Measurements from ENCODE around the gene CDR2. TPM values are rescaled to one million over a fixed set of nuclear protein-coding genes. Genes with fewer than 3 reads are reported as not detected.

Gene CDR2
- total RNA-seq, 1 donor from 2014 or later, result 6.7 TPM

GRCh38 chr16:22311520-22311919 lies 62.9 kb downstream of the CDR2 start:
- Mint-ChIP-seq H3K4me3 (no peak overlapping the region), H3K27me3 (no peaks in the 10 kb centered on the region), H3K4me1 (no peaks in the 10 kb centered on the region), H3K9me3 (no peaks in the 10 kb centered on the region), H3K27ac (no peak overlapping the region), H3K36me3 (ENCODE audit: low read depth) (peaks cover 86% of the 10 kb centered on the region)
- DNase-seq, result no peak
- no peak for TF ChIP-seq CTCF (IDR thresholded peaks at IDR 0.05)
- intact Hi-C loops (cut with micrococcal nuclease), result no loop called here
- POLR2A ChIA-PET, result no interaction called here
- ATAC-seq (ENCODE audit: low read depth), result no peak
- CTCF ChIA-PET, result interaction anchor here (0.9 kb wide), 1 partner anchor 9 kb away, joined by 3 read pairs; no protein-coding TSS in a partner anchor

GRCh38 chr16:22308824-22309520 lies 65.4 kb downstream of the CDR2 start:
- H3K4me3 Mint-ChIP-seq, result no peak overlapping the region
- no peaks in the 10 kb centered on the region for H3K4me1 Mint-ChIP-seq
- no peak for DNase-seq
- no peaks in the 10 kb centered on the region for H3K9me3 Mint-ChIP-seq
- CTCF ChIA-PET, result interaction anchor here (1.3 kb wide), 1 partner anchor 9 kb away, joined by 3 read pairs; no protein-coding TSS in a partner anchor
- intact Hi-C loops (cut with micrococcal nuclease), result no loop called here
- POLR2A ChIA-PET, result no interaction called here
- peaks cover 91% of the 10 kb centered on the region for H3K36me3 Mint-ChIP-seq (ENCODE audit: low read depth)
- no peaks in the 10 kb centered on the region for H3K27me3 Mint-ChIP-seq
- no peak for TF ChIP-seq CTCF (IDR thresholded peaks at IDR 0.05)
- H3K27ac Mint-ChIP-seq, result no peak overlapping the region
- no peak for ATAC-seq (ENCODE audit: low read depth)

- DNase-seq (no peak), ATAC-seq (ENCODE audit: low read depth) (no peak)
- peaks cover 89% of the 10 kb centered on the region for H3K36me3 Mint-ChIP-seq (ENCODE audit: low read depth)
- H3K27me3 Mint-ChIP-seq, result no peaks in the 10 kb centered on the region
- no peak for TF ChIP-seq CTCF (IDR thresholded peaks at IDR 0.05)
- no peak overlapping the region for H3K4me3 Mint-ChIP-seq
- no peaks in the 10 kb centered on the region for H3K4me1 Mint-ChIP-seq
- H3K9me3 Mint-ChIP-seq, result no peaks in the 10 kb centered on the region
- CTCF ChIA-PET, result interaction anchor here (1.2 kb wide), 1 partner anchor 11 kb away, joined by 3 read pairs; no protein-coding TSS in a partner anchor
- no peak overlapping the region for H3K27ac Mint-ChIP-seq
- POLR2A ChIA-PET, result no interaction called here
- intact Hi-C loops (cut with micrococcal nuclease), result no loop called here
Measured at GRCh38 chr16:22307838-22308237, 66.6 kb downstream of the CDR2 start.

GRCh38 chr16:22306788-22307187 lies 67.6 kb downstream of the CDR2 start:
- Mint-ChIP-seq H3K27ac (no peak overlapping the region), H3K27me3 (no peaks in the 10 kb centered on the region), H3K4me1 (peaks cover 3% of the 10 kb centered on the region), H3K9me3 (no peaks in the 10 kb centered on the region), H3K4me3 (no peak overlapping the region), H3K36me3 (ENCODE audit: low read depth) (peaks cover 90% of the 10 kb centered on the region)
- no peak for TF ChIP-seq CTCF (IDR thresholded peaks at IDR 0.05)
- no peak for DNase-seq
- ATAC-seq (ENCODE audit: low read depth), result no peak
- POLR2A ChIA-PET, result no interaction called here
- CTCF ChIA-PET, result interaction anchor here (0.5 to 1.2 kb wide), 2 partner anchors 12 to 33 kb away, joined by 3 to 4 read pairs; no protein-coding TSS in a partner anchor
- intact Hi-C loops (cut with micrococcal nuclease), result no loop called here

- intact Hi-C loops (cut with micrococcal nuclease), result no loop called here
- ChIA-PET POLR2A (no interaction called here), CTCF (interaction anchor here (1.8 kb wide), 1 partner anchor 17 kb away, joined by 5 read pairs; no protein-coding TSS in a partner anchor)
- H3K9me3 Mint-ChIP-seq, result no peaks in the 10 kb centered on the region
- no peaks in the 10 kb centered on the region for H3K27me3 Mint-ChIP-seq
- H3K4me1 Mint-ChIP-seq, result peaks cover 21% of the 10 kb centered on the region
- no peak for TF ChIP-seq CTCF (IDR thresholded peaks at IDR 0.05)
- H3K36me3 Mint-ChIP-seq (ENCODE audit: low read depth), result peaks cover 89% of the 10 kb centered on the region
- ATAC-seq (ENCODE audit: low read depth) (no peak), DNase-seq (no peak)
- H3K4me3 Mint-ChIP-seq, result no peak overlapping the region
- no peak overlapping the region for H3K27ac Mint-ChIP-seq
Measured at GRCh38 chr16:22304411-22304810, 70.0 kb downstream of the CDR2 start.

All from activated B cell treated with CpG ODN at 0.5 μM for 24 hours (primary cell).